ENCODE measurements around the gene FARP1. TPM values are rescaled to one million over a fixed set of nuclear protein-coding genes. Genes with fewer than 3 reads are reported as not detected.

The FARP1 gene
- total RNA-seq, 1 donor from 2014 or later, result 128 TPM

- Histone ChIP-seq H3K27me3 (ENCODE audit: insufficient read depth, low read length) (no peaks in the 10 kb centered on the region), H3K4me2 (ENCODE audit: low read length) (peak overlapping the region; percentile 78), H3K79me2 (ENCODE audit: insufficient read depth, low read length) (peaks cover 70% of the 10 kb centered on the region), H2AFZ (ENCODE audit: low read depth, low read length) (no peak overlapping the region), H3K9ac (ENCODE audit: low read length) (peak overlapping the region; percentile 76), H3K4me1 (ENCODE audit: insufficient read depth, low read length) (peaks cover 51% of the 10 kb centered on the region), H3K27ac (ENCODE audit: low read depth, low read length) (peak overlapping the region; percentile 92), H4K20me1 (ENCODE audit: insufficient read depth, low read length) (no peaks in the 10 kb centered on the region), H3K36me3 (ENCODE audit: insufficient read depth, low read length) (no peaks in the 10 kb centered on the region), H3K4me3 (ENCODE audit: insufficient read depth, low read depth, low read length) (peak overlapping the region; percentile 14), H3K9me3 (ENCODE audit: insufficient read depth, low read depth, low read length) (no peaks in the 10 kb centered on the region)
- FAIRE-seq (peak; percentile 88), DNase-seq (ENCODE audit: low read depth) (peak; percentile 62)
- TF ChIP-seq CTCF (IDR thresholded peaks at IDR 0.05; ENCODE audit: insufficient read depth, low read depth, low read length) (no peak), EZH2 (IDR thresholded peaks at IDR 0.05; ENCODE audit: insufficient read depth, low read length) (no peak)
- Mint-ChIP-seq H3K27ac (ENCODE audit: unreplicated experiment) (peak overlapping the region; percentile 98), H3K27me3 (ENCODE audit: low read depth, unreplicated experiment) (no peaks in the 10 kb centered on the region), H3K36me3 (ENCODE audit: low read depth, unreplicated experiment) (peaks cover 6% of the 10 kb centered on the region), H3K4me3 (ENCODE audit: unreplicated experiment) (peak overlapping the region; percentile 58), H3K9me3 (ENCODE audit: unreplicated experiment) (peaks cover 1% of the 10 kb centered on the region), H3K4me1 (ENCODE audit: low read depth, unreplicated experiment) (peaks cover 71% of the 10 kb centered on the region)
Observed at GRCh38 chr13:98172590-98173422, 29.9 kb downstream of the FARP1 start.

GRCh38 chr13:98173431-98174152 lies 30.7 kb downstream of the FARP1 start:
- FAIRE-seq (peak; percentile 94), DNase-seq (ENCODE audit: low read depth) (peak; percentile 100)
- Histone ChIP-seq H3K9ac (ENCODE audit: low read length) (peak overlapping the region; percentile 76), H3K79me2 (ENCODE audit: insufficient read depth, low read length) (peaks cover 69% of the 10 kb centered on the region), H3K4me2 (ENCODE audit: low read length) (peak overlapping the region; percentile 78), H3K4me3 (ENCODE audit: insufficient read depth, low read depth, low read length) (peak overlapping the region; percentile 20), H3K9me3 (ENCODE audit: insufficient read depth, low read depth, low read length) (no peaks in the 10 kb centered on the region), H4K20me1 (ENCODE audit: insufficient read depth, low read length) (no peaks in the 10 kb centered on the region), H3K27me3 (ENCODE audit: insufficient read depth, low read length) (no peaks in the 10 kb centered on the region), H3K27ac (ENCODE audit: low read depth, low read length) (peak overlapping the region; percentile 92), H3K4me1 (ENCODE audit: insufficient read depth, low read length) (peaks cover 51% of the 10 kb centered on the region), H3K36me3 (ENCODE audit: insufficient read depth, low read length) (no peaks in the 10 kb centered on the region), H2AFZ (ENCODE audit: low read depth, low read length) (no peak overlapping the region)
- peak overlapping the region; percentile 98 for H3K27ac Mint-ChIP-seq (ENCODE audit: unreplicated experiment)
- peaks cover 8% of the 10 kb centered on the region for H3K36me3 Mint-ChIP-seq (ENCODE audit: low read depth, unreplicated experiment)
- no peaks in the 10 kb centered on the region for H3K27me3 Mint-ChIP-seq (ENCODE audit: low read depth, unreplicated experiment)
- H3K4me3 Mint-ChIP-seq (ENCODE audit: unreplicated experiment), result peak overlapping the region; percentile 6
- peaks cover 1% of the 10 kb centered on the region for H3K9me3 Mint-ChIP-seq (ENCODE audit: unreplicated experiment)
- no peak for TF ChIP-seq CTCF (IDR thresholded peaks at IDR 0.05; ENCODE audit: insufficient read depth, low read depth, low read length)
- no peak for TF ChIP-seq EZH2 (IDR thresholded peaks at IDR 0.05; ENCODE audit: insufficient read depth, low read length)
- peaks cover 70% of the 10 kb centered on the region for H3K4me1 Mint-ChIP-seq (ENCODE audit: low read depth, unreplicated experiment)

Measured in astrocyte (in vitro differentiated cells and primary cell).